H1 (cell line): ENCODE measurements around the gene CALCOCO2. TPM values are rescaled to one million over a fixed set of nuclear protein-coding genes. Genes with fewer than 3 reads are reported as not detected.

Source experiments
- CTCF ChIA-PET: fragments of 300-600 bp; sonication (Branson Sonifier 250); formaldehyde crosslinking; loops from one replicate; lab custom pipeline; 2021; ENCODE audit not compliant: partially characterized antibody; lab: Charles Lee
- POLR2A ChIA-PET: fragments of 300-600 bp; sonication (Branson Sonifier 250); formaldehyde crosslinking; loops from one replicate; lab custom pipeline; 2021; ENCODE audit warnings: inconsistent platforms; ENCODE audit not compliant: partially characterized antibody; lab: Charles Lee
- DNase-seq, 2 experiments: peaks; one replicate each; pipeline versions ENCODE4 v3.0.0 to v3.0.0-alpha.2; 2010 to 2022; ENCODE audit warnings: low spot score in 2 of 2, low read depth in 1 of 2, mixed read lengths in 1 of 2
- FAIRE-seq: peaks from 2 replicates; lab custom pipeline; 2011; peaks lifted over from hg19 to GRCh38; lab: Jason Lieb, UNC
- H2AFZ ChIP-seq: 2 replicates; pipeline ENCODE4 v1.8.1; 2012; ENCODE audit warnings: low read length, inconsistent platforms
- H2AK5ac ChIP-seq: 2 replicates; pipeline ENCODE4 v1.6.1; 2013; ENCODE audit warnings: low read depth, low read length
- H2BK120ac ChIP-seq: replicated peaks from 2 replicates; pipeline ENCODE3; 2013; ENCODE audit warnings: low read depth, low read length, inconsistent platforms
- H2BK12ac ChIP-seq: 2 replicates; pipeline ENCODE4 v1.6.1; 2013; ENCODE audit warnings: low read depth, low read length
- H2BK15ac ChIP-seq: 2 replicates; pipeline ENCODE4 v1.6.1; 2013; ENCODE audit warnings: low read length
- H2BK20ac ChIP-seq: 2 replicates; pipeline ENCODE4 v1.6.1; 2013; ENCODE audit warnings: low read length
- H2BK5ac ChIP-seq: 2 replicates; pipeline ENCODE4 v1.6.1; 2013; ENCODE audit warnings: low read depth, low read length
- H3K14ac ChIP-seq: 2 replicates; pipeline ENCODE4 v1.6.1; 2013; ENCODE audit warnings: inconsistent platforms; ENCODE audit not compliant: insufficient read length
- H3K18ac ChIP-seq: 2 replicates; pipeline ENCODE4 v1.6.1; 2013; ENCODE audit warnings: low read length; ENCODE audit errors: extremely low read depth
- H3K23ac ChIP-seq: 2 replicates; pipeline ENCODE4 v1.6.1; 2013; ENCODE audit warnings: inconsistent platforms; ENCODE audit not compliant: insufficient read length
- H3K23me2 ChIP-seq: 2 replicates; pipeline ENCODE4 v1.6.1; 2013; ENCODE audit warnings: low read depth, low read length
- H3K27ac ChIP-seq: 2 replicates; pipeline ENCODE4 v1.6.1; 2011; ENCODE audit warnings: low read depth, low read length, inconsistent platforms
- H3K27me3 ChIP-seq, 4 experiments: replicated peaks in 1 of 4; 1 replicate in 1 of 4; 2 replicates in 3 of 4; pipeline versions ENCODE4 v1.6.1 to v1.8.1; 2011 to 2013; ENCODE audit warnings: low read length in 3 of 4, mild to moderate bottlenecking in 3 of 4, inconsistent platforms in 2 of 4, mixed read lengths in 2 of 4, moderate library complexity in 1 of 4; ENCODE audit not compliant: control insufficient read depth in 3 of 4, insufficient read depth in 3 of 4; ENCODE audit errors: extremely low read depth in 1 of 4
- H3K36me3 ChIP-seq, 4 experiments: 2 replicates each; pipeline versions ENCODE4 v1.6.1 to v1.8.1; 2011 to 2013; ENCODE audit warnings: mild to moderate bottlenecking in 4 of 4, low read length in 3 of 4, moderate library complexity in 2 of 4, control low read depth in 1 of 4, inconsistent platforms in 1 of 4; ENCODE audit not compliant: insufficient read depth in 4 of 4, control insufficient read depth in 2 of 4
- H3K4ac ChIP-seq: replicated peaks from 2 replicates; pipeline ENCODE3; 2013; ENCODE audit warnings: low read length, low read depth, mixed read lengths, inconsistent platforms; ENCODE audit not compliant: insufficient read length
- H3K4me1 ChIP-seq, 4 experiments: replicated peaks in 1 of 4; 1 replicate in 1 of 4; 2 replicates in 3 of 4; pipeline versions ENCODE4 v1.6.1 to v1.8.1; 2011 to 2013; ENCODE audit warnings: low read length in 3 of 4, inconsistent platforms in 2 of 4, mixed read lengths in 1 of 4; ENCODE audit not compliant: insufficient read depth in 4 of 4, control insufficient read depth in 3 of 4
- H3K4me2 ChIP-seq, 2 experiments: 2 replicates each; pipeline versions ENCODE4 v1.6.1 to v1.8.1; 2011 to 2013; ENCODE audit warnings: low read depth in 2 of 2, low read length in 2 of 2, control low read depth in 1 of 2, inconsistent platforms in 1 of 2, mild to moderate bottlenecking in 1 of 2; ENCODE audit not compliant: insufficient read depth in 1 of 2
- H3K4me3 ChIP-seq, 4 experiments: fragments of 200-600, 300-600 bp in 1 of 4; sonication (generic), shearing (Covaris generic), sonication (Bioruptor Twin) in 1 of 4; 2 replicates each; pipeline versions ENCODE4 v1.5.1 to v1.8.1; 2011 to 2016; ENCODE audit warnings: low read length in 4 of 4, low read depth in 3 of 4, control low read depth in 2 of 4, inconsistent platforms in 2 of 4, mild to moderate bottlenecking in 2 of 4, mixed read lengths in 1 of 4, moderate library complexity in 1 of 4; ENCODE audit not compliant: insufficient read depth in 2 of 4; ENCODE audit errors: extremely low read depth in 1 of 4
- H3K56ac ChIP-seq: replicated peaks from 2 replicates; pipeline ENCODE3; 2013; ENCODE audit warnings: low read depth, mild to moderate bottlenecking, mixed read lengths, low read length, inconsistent platforms; ENCODE audit not compliant: insufficient read length
- H3K79me1 ChIP-seq: 2 replicates; pipeline ENCODE4 v1.6.1; 2013; ENCODE audit warnings: low read depth, low read length, control low read depth
- H3K79me2 ChIP-seq, 2 experiments: 2 replicates each; pipeline versions ENCODE4 v1.6.1 to v1.8.1; 2012 to 2013; ENCODE audit warnings: low read length in 2 of 2, mild to moderate bottlenecking in 2 of 2, inconsistent platforms in 1 of 2; ENCODE audit not compliant: insufficient read depth in 2 of 2, control insufficient read depth in 1 of 2
- H3K9ac ChIP-seq, 4 experiments: replicated peaks in 1 of 4; 1 replicate in 1 of 4; 2 replicates in 3 of 4; pipeline versions ENCODE4 v1.6.1 to v1.8.1; 2011 to 2013; ENCODE audit warnings: low read depth in 3 of 4, low read length in 3 of 4, control low read depth in 2 of 4, mild to moderate bottlenecking in 2 of 4, moderate library complexity in 2 of 4, inconsistent platforms in 1 of 4; ENCODE audit errors: extremely low read depth in 1 of 4
- H3K9me3 ChIP-seq, 2 experiments: 2 replicates each; pipeline versions ENCODE4 v1.6.1 to v1.8.1; 2012 to 2013; ENCODE audit warnings: mild to moderate bottlenecking in 2 of 2, moderate library complexity in 2 of 2, control low read depth in 1 of 2, inconsistent platforms in 1 of 2, low read depth in 1 of 2, low read length in 1 of 2, mixed read lengths in 1 of 2; ENCODE audit not compliant: insufficient read depth in 2 of 2
- H4K20me1 ChIP-seq, 2 experiments: replicated peaks in 1 of 2; 2 replicates each; pipeline versions ENCODE3 to v1.8.1; 2011 to 2013; ENCODE audit warnings: inconsistent platforms in 2 of 2, low read length in 2 of 2, mild to moderate bottlenecking in 1 of 2; ENCODE audit not compliant: insufficient read depth in 2 of 2, control insufficient read depth in 1 of 2
- H4K5ac ChIP-seq: 2 replicates; pipeline ENCODE4 v1.6.1; 2013; ENCODE audit warnings: low read length, low read depth, mixed read lengths, inconsistent platforms; ENCODE audit not compliant: insufficient read length
- H4K8ac ChIP-seq: 2 replicates; pipeline ENCODE4 v1.8.0; 2013; ENCODE audit warnings: mild to moderate bottlenecking, moderate library complexity, low read length, inconsistent platforms; ENCODE audit not compliant: insufficient read depth; ENCODE audit errors: extremely low read depth
- H4K91ac ChIP-seq: replicated peaks from 2 replicates; pipeline ENCODE3; 2013; ENCODE audit warnings: low read length, mixed read lengths, inconsistent platforms; ENCODE audit not compliant: insufficient read length
- CEBPB ChIP-seq: IDR thresholded peaks from 2 replicates; pipeline ENCODE4 v1.6.1; 2012; ENCODE audit warnings: low read depth, low read length
- CHD1 ChIP-seq: IDR thresholded peaks from 2 replicates; pipeline ENCODE4 v1.6.1; 2012; ENCODE audit warnings: low read depth, low read length, improper control_type of control experiment
- GABPA ChIP-seq: IDR thresholded peaks from 2 replicates; pipeline ENCODE4 v1.6.1; 2011; ENCODE audit warnings: mild to moderate bottlenecking, low read length, moderate library complexity, borderline replicate concordance; ENCODE audit not compliant: insufficient read depth
- KDM4A ChIP-seq: IDR thresholded peaks from one replicate; pipeline ENCODE4 v1.7.1; 2012; ENCODE audit warnings: low read depth, mild to moderate bottlenecking, moderate library complexity, low read length, inconsistent platforms; ENCODE audit not compliant: severe bottlenecking
- PHF8 ChIP-seq: fragments of 200-600 bp; sonication (generic); conservative IDR thresholded peaks from 2 replicates; pipeline ENCODE4 v1.7.1; 2012; ENCODE audit warnings: low read depth, mild to moderate bottlenecking, inconsistent platforms, low read length, moderate library complexity
- POLR2A ChIP-seq, 2 experiments: IDR thresholded peaks; 1 replicate in 1 of 2; 2 replicates in 1 of 2; pipeline ENCODE4 v1.6.1; 2011; ENCODE audit warnings: low read depth in 2 of 2, low read length in 2 of 2, mild to moderate bottlenecking in 2 of 2; ENCODE audit errors: control extremely low read depth in 1 of 2
- RNF2 ChIP-seq: fragments of 200-900, 300-1000 bp; sonication (generic); IDR thresholded peaks from 2 replicates; pipeline ENCODE4 v1.7.1; 2016; ENCODE audit warnings: borderline replicate concordance, low read depth, mild to moderate bottlenecking, antibody characterized with exemption, low read length; ENCODE audit not compliant: poor library complexity, severe bottlenecking; ENCODE audit errors: missing control alignments
- RXRA ChIP-seq: IDR thresholded peaks from 2 replicates; pipeline ENCODE4 v1.6.1; 2011; ENCODE audit warnings: low read depth, mild to moderate bottlenecking, low read length, moderate library complexity; ENCODE audit not compliant: insufficient read depth
- SIN3A ChIP-seq, 2 experiments: IDR thresholded peaks in 1 of 2; conservative IDR thresholded peaks in 1 of 2; 2 replicates each; pipeline ENCODE4 v1.6.1; 2011 to 2012; ENCODE audit warnings: low read length in 2 of 2, improper control_type of control experiment in 1 of 2, low read depth in 1 of 2, mild to moderate bottlenecking in 1 of 2
- TAF1 ChIP-seq: IDR thresholded peaks from 2 replicates; pipeline ENCODE4 v1.6.1; 2011; ENCODE audit warnings: mild to moderate bottlenecking, low read depth, low read length
- WGBS, 2 experiments: shearing (Covaris generic) in 1 of 2; methylation state at CpG; one replicate each; pipeline versions ENCODE4 v1.1.6 to v1.1.7; 2013 to 2015; ENCODE audit warnings: low lambda C conversion rate in 2 of 2, mixed read lengths in 2 of 2, inconsistent platforms in 1 of 2, low coverage in 1 of 2, missing lambda C conversion rate in 1 of 2; ENCODE audit not compliant: insufficient replicate concordance in 2 of 2, insufficient coverage in 1 of 2, insufficient read length in 1 of 2; ENCODE audit errors: extremely low coverage in 1 of 2, missing lambda C conversion rate in 1 of 2; 5-methylcytosine and 5-hydroxymethylcytosine counted together
- polyA plus RNA-seq, 7 experiments: library from polyadenylated mRNA; depleted of rRNA in 3 of 7; stranded (reverse) in 5 of 7; unstranded in 2 of 7; fragments of >200 nt in 5 of 7; fragments of 200-250 nt in 2 of 7; gene quantifications; 1 replicate in 5 of 7; 2 replicates in 1 of 7; 4 replicates in 1 of 7; pipeline versions ENCODE4 v1.2.1 to v1.2.3, GENCODE V29; 2011 to 2013; ENCODE audit warnings: missing spikeins in 2 of 7, mixed read lengths in 2 of 7
- total RNA-seq: library from RNA; stranded (reverse); fragmentation: NEBNext Ultra II Directional; extraction: Animal tissue kit (Norgen Biotek cat#: 25700); gene quantifications from 2 replicates; pipeline ENCODE4 v1.2.1, GENCODE V29; 2021

The CALCOCO2 gene
- total and polyA plus RNA-seq, 2 of the 8 experiments (the other 6 are each of a cell fraction or from before 2014, with no cell fraction given): 12.1 to 31.8 TPM

DNA sequence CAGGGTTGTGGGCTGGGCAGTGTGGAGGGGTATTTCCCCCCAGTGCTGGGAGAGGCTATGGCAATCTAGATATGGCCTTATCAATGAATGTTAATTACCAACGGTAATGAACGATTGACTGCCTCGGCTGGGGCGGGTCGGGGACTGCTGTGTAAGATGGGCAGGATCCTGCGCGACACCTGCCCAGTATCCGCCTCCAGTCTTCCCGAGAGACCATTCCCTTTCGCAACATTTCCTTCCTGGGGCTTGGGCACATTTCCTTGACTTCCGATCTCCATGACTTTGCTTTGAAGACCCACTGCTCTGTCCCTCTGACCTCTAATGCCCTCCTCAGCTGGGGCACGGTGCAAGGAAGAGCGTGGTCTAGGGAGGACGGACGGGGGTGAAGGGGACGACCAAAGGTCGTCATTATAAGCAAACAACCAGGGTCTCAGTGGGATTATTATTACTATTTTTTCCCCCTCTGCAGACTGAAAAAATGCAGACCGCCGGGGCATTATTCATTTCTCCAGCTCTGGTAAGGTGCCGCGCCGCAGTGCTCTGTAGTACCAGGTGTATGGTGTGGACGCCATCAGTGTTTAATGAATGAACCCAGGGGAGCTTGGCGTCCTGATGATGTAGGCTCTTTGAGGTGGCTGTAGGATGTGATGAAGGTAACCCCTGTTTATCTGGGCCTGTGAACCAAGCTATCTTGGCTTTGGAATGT, 62.3 kb downstream of the CALCOCO2 start:
- FAIRE-seq: no peak
- H3K27ac ChIP-seq: peak overlapping the region; percentile 33; the same call in 1 of the 2 replicates
- POLR2A ChIA-PET: interaction anchor here (0.7 to 5.0 kb wide), 17 partner anchors 8 to 143 kb away, joined by 3 to 93 read pairs (median 4); partner anchors contain the start of genes IGF2BP1, SNF8 and UBE2Z

More for the DNA sequence above, 62.3 kb downstream of the CALCOCO2 start:
- WGBS, 2 experiments: 2% methylated on average over 24 of the region's 24 CpGs; no CpG with 5 or more reads in 1 of the 2 experiments
- H3K23ac ChIP-seq: no peak overlapping the region
- H4K5ac ChIP-seq: peak overlapping the region; percentile 53
- CTCF ChIA-PET: interaction anchor here (0.9 to 63.3 kb wide), 10 partner anchors 8 to 215 kb away, joined by 3 to 2590 read pairs (median 6); partner anchors contain the start of genes CALCOCO2, TTLL6 and UBE2Z
- H2AFZ ChIP-seq: 0 out of 2 replicates have a peak overlapping the region, but pooled peaks have one; percentile 20
- peak overlapping the region; percentile 73 for H4K8ac ChIP-seq
- peaks cover 7 to 16% (median 11%) of the 10 kb centered on the region in 4 experiments; a peak in 7 of 8 replicates for H3K36me3 ChIP-seq
- H2BK15ac ChIP-seq: no peak overlapping the region
- peak overlapping the region; percentile 85 for H3K18ac ChIP-seq
- H4K20me1 ChIP-seq: peaks cover 0 to 6% of the 10 kb centered on the region in 2 experiments
- H4K91ac ChIP-seq: peak overlapping the region; percentile 72
- no peak overlapping the region for H2BK20ac ChIP-seq
- H2BK120ac ChIP-seq: no peak overlapping the region
- H3K27me3 ChIP-seq: no peaks in the 10 kb centered on the region
- TF ChIP-seq RNF2: no peak
- TF ChIP-seq SIN3A (conservative IDR thresholded peaks at IDR 0.05 in 1 of 2, IDR thresholded peaks at IDR 0.05 in 1 of 2; ENCODE audit: low read depth in 1 of 2, low read length in 2 of 2): peak in 1 of 2 experiments; percentile 46; a peak in 1 of 4 replicates
- TF ChIP-seq TAF1: no peak
- TF ChIP-seq RXRA: no peak
- peak; percentile 75; the same call in 1 of the 2 replicates for TF ChIP-seq PHF8
- 0 out of 2 replicates have a peak, but pooled peaks have one; percentile 2 for TF ChIP-seq CEBPB
- TF ChIP-seq KDM4A: peak; percentile 32
- TF ChIP-seq GABPA: no peak
- TF ChIP-seq CHD1: peak; percentile 60; the same call in 1 of the 2 replicates
- TF ChIP-seq POLR2A (IDR thresholded peaks at IDR 0.05; ENCODE audit: control extremely low read depth in 1 of 2, low read depth in 2 of 2, low read length in 2 of 2): peak in 1 of 2 experiments; percentile 57; a peak in 1 of 3 replicates
- no peaks in the 10 kb centered on the region; the same call in 1 of the 2 replicates for H3K79me1 ChIP-seq
- H2BK12ac ChIP-seq: no peak overlapping the region
- H3K4me1 ChIP-seq: peaks cover 0 to 6% (median 3%) of the 10 kb centered on the region in 4 experiments; a peak in 3 of 7 replicates
- peak overlapping the region; percentile 77 to 84 (median 82) for H3K9ac ChIP-seq
- peak overlapping the region; percentile 60 for H3K4ac ChIP-seq
- peak overlapping the region; percentile 77 for H3K56ac ChIP-seq
- no peak overlapping the region for H3K14ac ChIP-seq
- peak overlapping the region; percentile 89 for H2BK5ac ChIP-seq
- peak overlapping the region; percentile 93 to 96 for H3K4me2 ChIP-seq
- H2AK5ac ChIP-seq: no peak overlapping the region
- H3K23me2 ChIP-seq: peaks cover 4% of the 10 kb centered on the region; the same call in 1 of the 2 replicates
- no peak for DNase-seq
- H3K4me3 ChIP-seq: peak overlapping the region; percentile 90 to 95 (median 94)
- H3K79me2 ChIP-seq: peaks cover 0 to 19% of the 10 kb centered on the region in 2 experiments; a peak in 3 of 4 replicates
- no peaks in the 10 kb centered on the region for H3K9me3 ChIP-seq
